Measurements from ENCODE around the gene SBNO2. TPM values are rescaled to one million over a fixed set of nuclear protein-coding genes. Genes with fewer than 3 reads are reported as not detected.

SBNO2 gene
- total and polyA plus RNA-seq, 2 donors (not counting 3 experiments of a cell fraction or from before 2014, with no cell fraction given) = 31.4 to 65.7 TPM

DNA sequence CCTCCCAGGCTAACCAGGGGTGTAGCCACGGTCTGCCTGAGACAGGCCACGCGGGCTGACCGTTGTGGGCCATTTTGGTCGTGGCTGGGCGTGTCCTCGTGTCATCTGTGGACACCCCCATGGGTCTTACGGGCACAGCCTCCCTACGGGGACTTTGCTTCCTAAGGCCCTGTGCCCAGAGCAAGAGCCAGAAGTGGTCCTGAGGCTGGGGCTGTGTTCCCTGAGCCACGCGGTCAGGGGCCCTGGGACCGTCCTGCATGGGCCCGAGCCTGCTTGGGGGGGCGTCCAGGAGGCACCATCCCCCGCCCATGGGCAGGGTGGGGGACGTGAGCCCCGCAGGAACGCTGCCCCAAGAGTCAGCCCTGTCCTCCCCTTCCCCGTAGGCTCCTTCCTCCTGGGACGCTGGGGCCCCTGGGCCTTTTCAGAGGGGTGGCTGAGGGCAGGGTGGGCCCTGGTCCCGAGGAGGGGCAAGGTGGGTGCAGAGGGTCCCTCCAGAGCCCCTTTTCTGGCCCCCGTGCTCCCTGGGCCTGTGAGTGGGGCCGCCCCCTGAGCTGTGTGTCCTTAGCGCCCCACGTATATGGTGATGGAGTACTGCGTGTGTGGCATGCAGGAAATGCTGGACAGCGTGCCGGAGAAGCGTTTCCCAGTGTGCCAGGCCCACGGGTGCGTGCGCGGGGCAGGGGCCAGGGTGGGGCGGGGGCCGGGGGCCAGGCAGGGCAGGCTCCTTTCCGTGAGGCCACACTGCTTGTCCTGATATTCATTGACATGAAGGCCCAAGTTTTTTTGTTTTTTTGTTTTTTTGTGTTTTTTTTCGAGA is 44.9 kb upstream of the SBNO2 start:
- dilution Hi-C loops (cut with MboI; ENCODE audit: extremely low pct_ligation_motif_present, low sequenced_read_pairs) (no loop called here), intact Hi-C loops (cut with micrococcal nuclease) (no loop called here)
- Histone ChIP-seq H3K4me1 (ENCODE audit: control insufficient read depth, extremely low read depth, insufficient read depth, low read length) (peaks cover 20% of the 10 kb centered on the region), H2AFZ (ENCODE audit: low read depth, low read length) (no peak overlapping the region), H3K79me2 (ENCODE audit: control insufficient read depth, insufficient read depth, low read length) (peaks cover 46% of the 10 kb centered on the region), H4K20me1 (replicated peaks; ENCODE audit: control insufficient read depth, extremely low read depth, insufficient read depth, low read length) (no peaks in the 10 kb centered on the region), H3K27me3 (ENCODE audit: control insufficient read depth in 2 of 2, insufficient read depth in 2 of 2, low read length in 2 of 2) (no peaks in the 10 kb centered on the region), H3K9ac (replicated peaks; ENCODE audit: extremely low read depth, insufficient read depth, low read length) (no peak overlapping the region), H3K4me3 (replicated peaks in 1 of 3; ENCODE audit: insufficient read depth in 1 of 3, low read depth in 1 of 3, low read length in 3 of 3) (no peak overlapping the region), H3K27ac (ENCODE audit: insufficient read depth, low read depth, low read length) (no peak overlapping the region), H3K9me3 (replicated peaks; ENCODE audit: control insufficient read depth, insufficient read depth, low read length) (no peaks in the 10 kb centered on the region), H3K4me2 (ENCODE audit: insufficient read depth, low read length) (no peak overlapping the region), H3K9me1 (replicated peaks; ENCODE audit: control insufficient read depth, extremely low read depth, insufficient read depth, low read length) (no peaks in the 10 kb centered on the region), H3K36me3 (ENCODE audit: control insufficient read depth in 2 of 2, extremely low read depth in 1 of 2, insufficient read depth in 2 of 2, low read length in 2 of 2) (peaks cover 5 to 13% of the 10 kb centered on the region in 2 experiments)
- FAIRE-seq = no peak
- ChIA-PET CTCF (no interaction called here), POLR2A (no interaction called here)
- BruUV-seq (replicated peaks) = no TSS peak
- TF ChIP-seq POLR2A (IDR thresholded peaks at IDR 0.05; ENCODE audit: low read depth, low read length) = no peak
- no peak for TF ChIP-seq GATA2 (IDR thresholded peaks at IDR 0.05; ENCODE audit: insufficient read depth, insufficient read length, low read depth, low read length)
- TF ChIP-seq, protein P1, sequence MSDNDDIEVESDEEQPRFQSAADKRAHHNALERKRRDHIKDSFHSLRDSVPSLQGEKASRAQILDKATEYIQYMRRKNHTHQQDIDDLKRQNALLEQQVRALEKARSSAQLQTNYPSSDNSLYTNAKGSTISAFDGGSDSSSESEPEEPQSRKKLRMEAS (IDR thresholded peaks at IDR 0.05; ENCODE audit: insufficient read depth, insufficient read length) = no peak
- TF ChIP-seq FOS (IDR thresholded peaks at IDR 0.05; ENCODE audit: borderline replicate concordance, insufficient read depth, low read length) = no peak
- TF ChIP-seq JUN (IDR thresholded peaks at IDR 0.05; ENCODE audit: borderline replicate concordance, insufficient read depth, insufficient read length, low read depth) = no peak
- no peak for TF ChIP-seq MYC (IDR thresholded peaks at IDR 0.05; ENCODE audit: low read depth, low read length)
- no peak for TF ChIP-seq EZH2 (IDR thresholded peaks at IDR 0.05; ENCODE audit: borderline replicate concordance, low read depth, low read length, severe bottlenecking)
- no peak for TF ChIP-seq POLR2AphosphoS5 (IDR thresholded peaks at IDR 0.05; ENCODE audit: insufficient read depth, low read depth, low read length)
- TF ChIP-seq, protein P2, sequence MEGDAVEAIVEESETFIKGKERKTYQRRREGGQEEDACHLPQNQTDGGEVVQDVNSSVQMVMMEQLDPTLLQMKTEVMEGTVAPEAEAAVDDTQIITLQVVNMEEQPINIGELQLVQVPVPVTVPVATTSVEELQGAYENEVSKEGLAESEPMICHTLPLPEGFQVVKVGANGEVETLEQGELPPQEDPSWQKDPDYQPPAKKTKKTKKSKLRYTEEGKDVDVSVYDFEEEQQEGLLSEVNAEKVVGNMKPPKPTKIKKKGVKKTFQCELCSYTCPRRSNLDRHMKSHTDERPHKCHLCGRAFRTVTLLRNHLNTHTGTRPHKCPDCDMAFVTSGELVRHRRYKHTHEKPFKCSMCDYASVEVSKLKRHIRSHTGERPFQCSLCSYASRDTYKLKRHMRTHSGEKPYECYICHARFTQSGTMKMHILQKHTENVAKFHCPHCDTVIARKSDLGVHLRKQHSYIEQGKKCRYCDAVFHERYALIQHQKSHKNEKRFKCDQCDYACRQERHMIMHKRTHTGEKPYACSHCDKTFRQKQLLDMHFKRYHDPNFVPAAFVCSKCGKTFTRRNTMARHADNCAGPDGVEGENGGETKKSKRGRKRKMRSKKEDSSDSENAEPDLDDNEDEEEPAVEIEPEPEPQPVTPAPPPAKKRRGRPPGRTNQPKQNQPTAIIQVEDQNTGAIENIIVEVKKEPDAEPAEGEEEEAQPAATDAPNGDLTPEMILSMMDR (IDR thresholded peaks at IDR 0.05; ENCODE audit: extremely low read depth in 1 of 2, insufficient read depth in 1 of 2, low read depth in 1 of 2, low read length in 2 of 2) = no peak
- DNase-seq (ENCODE audit: low read depth, low spot score) = no peak

Measured in endothelial cell of umbilical vein (primary cell).